VCaP (cell line): Measurements from ENCODE around the gene SMURF2.
A peak's percentile ranks its signal among the peaks of the same experiment; 100 is the strongest.

ENCODE experiments used
- H3K27ac ChIP-seq: fragments of 450-650 bp; 2 replicates; pipeline ENCODE4 v1.5.1; 2017
- CTCF ChIP-seq: fragments of 450-650 bp; conservative IDR thresholded peaks from 2 replicates; pipeline ENCODE4 v1.5.1; 2017; ENCODE audit warnings: mild to moderate bottlenecking, moderate library complexity

SMURF2 gene

GRCh38 chr17:64499805-64500486, 162.2 kb downstream of the SMURF2 start:
- peak overlapping the region; percentile 75; the same call in 1 of the 2 replicates for H3K27ac ChIP-seq
- no peak for TF ChIP-seq CTCF

GRCh38 chr17:64498308-64499203, 163.6 kb downstream of the SMURF2 start:
- no peak for TF ChIP-seq CTCF
- peak overlapping the region; percentile 75; the same call in 1 of the 2 replicates for H3K27ac ChIP-seq

- no peak for TF ChIP-seq CTCF
Measured at GRCh38 chr17:64497565-64498035, 164.5 kb downstream of the SMURF2 start.

GRCh38 chr17:64496786-64497564, 165.1 kb downstream of the SMURF2 start, which contains the start of gene POLG2:
POLG2 (minus strand) TSS chr17:64497054; CDS start chr17:64496968, 86 bp downstream.
- H3K27ac ChIP-seq = peak within 1 kb of the TSS; percentile 75
- peak; percentile 55 for TF ChIP-seq CTCF

More at GRCh38 chr17:64497565-64498035, 164.5 kb downstream of the SMURF2 start:
- H3K27ac ChIP-seq = peak overlapping the region; percentile 75

GRCh38 chr17:64496348-64496785, 165.7 kb downstream of the SMURF2 start:
- no peak for TF ChIP-seq CTCF
- H3K27ac ChIP-seq = peak overlapping the region; percentile 75
